HG02759 (cell line): Measurements from ENCODE around the gene ANG.
"Not testable (repeated sequence)": the region's sequence is repeated elsewhere in the genome, so short reads cannot be mapped to it uniquely, and the experiment has no call there.

Experiments
- ATAC-seq: cut with Tn5 transposase; IDR thresholded peaks from one replicate; pipeline ENCODE4 v1.9.1; 2021; ENCODE audit warnings: mild to moderate bottlenecking, moderate library complexity; ENCODE audit not compliant: unreplicated experiment

Gene ANG

DNA sequence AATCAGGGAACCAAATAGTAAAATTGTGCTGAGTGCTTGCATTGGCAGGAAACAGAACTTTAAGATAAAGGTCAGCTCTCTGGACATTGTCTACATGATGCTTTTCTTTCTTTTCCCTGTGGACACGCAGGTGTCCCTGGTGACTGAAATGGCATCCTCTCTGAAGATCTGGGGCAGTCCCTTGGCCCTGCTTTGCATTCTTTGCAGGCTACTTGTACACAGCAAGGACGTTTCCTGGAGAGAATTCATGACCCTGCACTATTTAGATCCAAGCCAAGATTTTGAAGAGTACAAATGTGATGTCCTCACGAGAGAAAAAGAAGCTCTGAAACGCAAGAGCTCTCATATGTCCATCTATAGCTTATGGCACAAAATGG is 45.9 kb downstream of the ANG start:
- ATAC-seq, result no peak

DNA sequence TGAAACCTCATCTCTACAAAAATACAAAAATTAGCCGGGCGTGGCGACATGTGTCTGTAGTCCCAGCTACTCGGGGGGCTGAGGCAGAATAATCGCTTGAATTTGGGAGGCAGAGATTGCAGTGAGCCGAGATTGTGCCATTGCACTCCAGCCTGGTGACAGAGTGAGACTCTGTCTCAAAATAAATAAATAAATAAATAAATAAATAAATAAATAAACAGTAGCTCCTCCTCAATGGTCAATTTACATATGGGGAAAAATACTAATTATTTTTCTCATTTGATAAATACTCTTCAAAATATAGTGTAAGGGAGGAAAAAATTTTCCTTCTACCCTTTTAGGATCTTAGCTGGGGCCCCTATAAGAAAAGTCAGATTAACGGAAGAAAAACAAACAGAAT is 49.7 kb downstream of the ANG start:
- ATAC-seq, result not testable (repeated sequence)

DNA sequence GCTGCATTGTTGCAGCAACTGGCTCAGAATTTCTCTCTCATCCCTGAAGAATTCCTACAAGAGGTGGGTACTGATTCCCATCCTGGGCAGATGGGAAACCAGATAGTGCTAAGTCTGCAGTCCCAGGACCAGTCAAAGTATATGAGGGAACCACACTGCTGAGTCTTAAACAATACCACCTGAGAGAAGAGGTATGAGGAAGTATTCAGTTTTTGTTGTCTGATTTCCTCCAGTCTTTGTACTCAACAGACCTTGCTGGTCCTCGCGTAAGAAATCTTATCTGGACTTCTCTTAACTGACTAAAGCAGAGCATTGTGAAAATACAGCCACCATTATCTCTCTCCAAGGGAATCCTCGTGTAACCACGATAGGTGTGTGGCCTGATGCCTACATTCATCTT is 53.6 kb downstream of the ANG start:
- no peak for ATAC-seq

DNA sequence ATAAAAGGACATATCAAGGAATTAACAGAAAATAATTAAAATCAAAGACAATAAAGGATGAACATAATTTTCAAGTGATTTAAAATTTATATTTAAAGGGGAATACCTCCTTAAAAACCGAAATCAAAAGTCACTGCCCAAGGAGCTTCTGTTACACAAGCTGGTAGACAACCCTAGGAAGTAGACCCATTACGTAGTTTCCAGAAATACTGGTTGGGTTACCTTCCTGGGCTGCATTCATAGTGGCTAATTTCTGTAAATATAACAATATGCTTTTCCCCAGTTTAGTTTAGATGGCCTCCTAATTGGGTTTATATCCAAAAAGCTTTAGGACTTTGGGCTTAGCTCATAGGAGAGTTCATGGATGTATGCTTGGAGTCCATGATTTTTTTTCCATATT is 55.0 kb downstream of the ANG start:
- no peak for ATAC-seq
